Measurements from ENCODE around the gene LIX1L. TPM values are rescaled to one million over a fixed set of nuclear protein-coding genes. Genes with fewer than 3 reads are reported as not detected.

Gene LIX1L
- total and polyA plus RNA-seq, 2 of the 4 experiments (the other 2 are of a cell fraction) = 14.7 to 28.8 TPM

DNA sequence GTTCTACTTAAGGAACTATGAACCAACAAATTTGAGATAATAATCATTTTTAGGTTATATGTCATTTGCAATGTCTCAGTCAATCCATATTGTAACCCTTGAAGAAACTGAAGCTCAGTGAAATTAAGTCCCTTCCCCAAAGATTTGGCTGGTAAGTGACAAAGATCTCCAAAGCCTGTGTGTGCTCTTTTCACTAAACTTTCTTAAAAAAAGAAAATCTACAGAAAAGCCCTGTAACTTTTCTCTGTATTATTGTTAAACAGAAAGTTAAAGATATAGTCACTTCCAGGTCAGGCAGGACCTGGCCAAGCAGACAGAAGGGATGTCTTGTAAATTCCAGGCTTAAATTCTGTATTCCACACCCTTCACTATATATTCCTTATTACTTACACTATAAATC is 1.5 kb downstream of the LIX1L start:
- intact Hi-C loops (cut with micrococcal nuclease) = loop anchor here (2.0 to 10.0 kb wide), 3 partner anchors 30 to 99 kb away; partner anchors contain the start of genes PIAS3 and RBM8A
- Histone ChIP-seq H3K56ac (ENCODE audit: extremely low read depth, insufficient read depth, low read length) (no peak overlapping the region), H4K91ac (ENCODE audit: insufficient read depth, low read depth, low read length) (no peak overlapping the region), H2BK20ac (ENCODE audit: low read depth, low read length) (no peak overlapping the region), H2AK9ac (replicated peaks; ENCODE audit: low read depth, low read length, poor library complexity) (no peak overlapping the region), H4K20me1 (ENCODE audit: insufficient read depth, low read length) (peaks cover 19% of the 10 kb centered on the region; the same call in 1 of the 2 replicates), H3K18ac (ENCODE audit: low read depth, low read length) (no peak overlapping the region), H3K4me1 (ENCODE audit: control insufficient read depth, insufficient read depth, low read length) (peaks cover 8% of the 10 kb centered on the region), H4K8ac (ENCODE audit: low read depth in 2 of 2, low read length in 2 of 2) (no peak overlapping the region; a peak in 1 of 4 replicates), H3K4ac (ENCODE audit: low read depth, low read length) (no peak overlapping the region; the same call in 1 of the 2 replicates), H2BK15ac (ENCODE audit: low read depth, low read length) (no peak overlapping the region), H2AFZ (replicated peaks; ENCODE audit: low read length, poor library complexity) (no peak overlapping the region), H3K27me3 (ENCODE audit: control insufficient read depth, insufficient read depth, low read length) (no peaks in the 10 kb centered on the region), H3K9me3 (ENCODE audit: control insufficient read depth, insufficient read depth, low read length) (no peaks in the 10 kb centered on the region), H3K79me1 (ENCODE audit: low read depth in 1 of 2, low read length in 2 of 2) (peaks cover 21 to 66% of the 10 kb centered on the region in 2 experiments), H3K27ac (ENCODE audit: insufficient read depth, low read length) (peak overlapping the region; percentile 65; the same call in 1 of the 2 replicates), H3K23ac (ENCODE audit: low read depth, low read length) (peak overlapping the region; percentile 42; the same call in 1 of the 2 replicates), H3K4me3 (ENCODE audit: insufficient read depth, low read depth, low read length) (peak overlapping the region; percentile 68), H3K9ac (ENCODE audit: low read depth, low read length) (peak overlapping the region; percentile 87), H3K4me2 (ENCODE audit: low read depth, low read length) (peak overlapping the region; percentile 99), H2BK120ac (ENCODE audit: low read depth, low read length) (no peak overlapping the region), H4K5ac (ENCODE audit: low read depth, low read length) (no peak overlapping the region), H3K9me1 (ENCODE audit: insufficient read depth, low read length) (peaks cover 12% of the 10 kb centered on the region; the same call in 1 of the 2 replicates), H2AK5ac (ENCODE audit: low read depth, low read length) (0 out of 2 replicates have a peak overlapping the region, but pooled peaks have one; percentile 5), H3K14ac (replicated peaks; ENCODE audit: low read depth, low read length) (peak overlapping the region; percentile 28; the same call in 1 of the 2 replicates), H3K36me3 (ENCODE audit: control insufficient read depth, insufficient read depth, low read length) (peaks cover 4% of the 10 kb centered on the region), H2BK5ac (ENCODE audit: low read depth, low read length, poor library complexity, severe bottlenecking) (peak overlapping the region; percentile 98)
- dilution Hi-C loops (cut with HindIII; ENCODE audit: low sequenced_read_pairs, unreplicated experiment) = no loop called here
- DNase-seq (no peak), ATAC-seq (ENCODE audit: low read depth) (no peak)
- POLR2A ChIA-PET (ENCODE audit: unreplicated experiment) = interaction anchor here (0.6 kb wide), 1 partner anchor 38 kb away, joined by 3 read pairs; the partner anchor contains the start of gene PEX11B
- CTCF ChIA-PET = no interaction called here
- in situ Hi-C loops (cut with MboI; ENCODE audit: low sequenced_read_pairs) = no loop called here
- no peak for TF ChIP-seq MXI1 (IDR thresholded peaks at IDR 0.05; ENCODE audit: borderline replicate concordance, low read depth, low read length)
- TF ChIP-seq FOS (IDR thresholded peaks at IDR 0.05; ENCODE audit: low read depth, low read length) = no peak
- no peak for TF ChIP-seq RCOR1 (IDR thresholded peaks at IDR 0.05; ENCODE audit: insufficient replicate concordance, low read length)
- TF ChIP-seq SMC3 (IDR thresholded peaks at IDR 0.05; ENCODE audit: low read depth, low read length) = no peak
- TF ChIP-seq BHLHE40 (IDR thresholded peaks at IDR 0.05; ENCODE audit: low read depth, low read length) = no peak
- TF ChIP-seq CTCF (conservative IDR thresholded peaks at IDR 0.05; ENCODE audit: low read depth, low read length) = no peak
- no peak for TF ChIP-seq USF2 (IDR thresholded peaks at IDR 0.05; ENCODE audit: low read depth, low read length)
- no peak for TF ChIP-seq MAFK (IDR thresholded peaks at IDR 0.05; ENCODE audit: low read depth, low read length)
- TF ChIP-seq CEBPB (IDR thresholded peaks at IDR 0.05; ENCODE audit: low read depth, low read length) = no peak
- TF ChIP-seq ELK1 (IDR thresholded peaks at IDR 0.05; ENCODE audit: borderline replicate concordance, low read depth, low read length) = no peak
- BruUV-seq (replicated peaks) = no TSS peak

Measured in IMR-90 (cell line).